K562 (cell line): ENCODE results near the gene STAU1.
"Not testable (repeated sequence)": the region's sequence is repeated elsewhere in the genome, so short reads cannot be mapped to it uniquely, and the experiment has no call there.

Source experiments
- CHD1 ChIP-seq: fragments of 200-600 bp; sonication (generic); IDR thresholded peaks from one replicate; pipeline ENCODE4 v1.6.1; 2012; ENCODE audit warnings: mild to moderate bottlenecking, moderate library complexity, low read length, inconsistent platforms
- CTCF ChIP-seq, 3 experiments: IDR thresholded peaks in 2 of 3; conservative IDR thresholded peaks in 1 of 3; 2 replicates each; pipeline ENCODE4 v1.5.1; 2011 to 2012; ENCODE audit warnings: low read length in 3 of 3, mild to moderate bottlenecking in 3 of 3, control low read depth in 2 of 3, improper control_type of control experiment in 1 of 3, inconsistent platforms in 1 of 3, low read depth in 1 of 3, mixed read lengths in 1 of 3, moderate library complexity in 1 of 3; ENCODE audit not compliant: insufficient read depth in 2 of 3
- EP300 ChIP-seq: IDR thresholded peaks from 2 replicates; pipeline ENCODE4 v1.6.1; 2012; ENCODE audit warnings: low read length, improper control_type of control experiment
- ESRRA ChIP-seq: fragments of 450-650 bp; IDR thresholded peaks from 2 replicates; pipeline ENCODE4 v1.6.1; 2014; ENCODE audit warnings: low read depth, mild to moderate bottlenecking, moderate library complexity, borderline replicate concordance
- MCM2 ChIP-seq: fragments of 450-650 bp; IDR thresholded peaks from 2 replicates; pipeline ENCODE4 v1.6.1; 2017; ENCODE audit warnings: low read depth, mild to moderate bottlenecking
- NFIC ChIP-seq: fragments of 450-650 bp; IDR thresholded peaks from 2 replicates; pipeline ENCODE4 v1.6.1; 2017; ENCODE audit warnings: mild to moderate bottlenecking, inconsistent platforms
- NFXL1 ChIP-seq: fragments of 450-650 bp; formaldehyde crosslinking; IDR thresholded peaks from 2 replicates; pipeline ENCODE4 v1.4.0; 2021; ENCODE audit warnings: mild to moderate bottlenecking
- RAD21 ChIP-seq, 2 experiments: fragments of 250-450 bp in 1 of 2; fragments of 450-650 bp in 1 of 2; sonication (Bioruptor Pico) in 1 of 2; formaldehyde crosslinking in 1 of 2; IDR thresholded peaks in 1 of 2; conservative IDR thresholded peaks in 1 of 2; 2 replicates each; pipeline versions ENCODE4 v1.4.0 to v1.8.0; 2020 to 2022; ENCODE audit warnings: mild to moderate bottlenecking in 2 of 2, moderate library complexity in 1 of 2
- SMC3 ChIP-seq: conservative IDR thresholded peaks from 2 replicates; pipeline ENCODE4 v1.6.1; 2011; ENCODE audit warnings: low read depth, low read length, improper control_type of control experiment; ENCODE audit not compliant: insufficient read depth
- SP1 ChIP-seq: sonication (generic); formaldehyde crosslinking; IDR thresholded peaks from 2 replicates; pipeline ENCODE4 v1.8.1; 2022; ENCODE audit warnings: mild to moderate bottlenecking, missing genetic modification reagents
- TCF7 ChIP-seq: sonication (generic); IDR thresholded peaks from 2 replicates; pipeline ENCODE4 v1.6.1; 2016; ENCODE audit warnings: antibody characterized with exemption, borderline replicate concordance
- ZBTB11 ChIP-seq, 3 experiments: fragments of 200-800 bp in 1 of 3; fragments of 250-450 bp in 1 of 3; fragments of 450-650 bp in 1 of 3; sonication (Bioruptor Pico) in 1 of 3; sonication (Bioruptor generic) in 1 of 3; formaldehyde crosslinking in 1 of 3; IDR thresholded peaks; 2 replicates each; pipeline versions ENCODE4 v1.6.1 to v1.8.0; 2016 to 2022; ENCODE audit warnings: mild to moderate bottlenecking in 2 of 3, missing genetic modification characterization in 2 of 3, missing compliant biosample characterization in 1 of 3, moderate library complexity in 1 of 3
- ZNF12 ChIP-seq: sonication (generic); formaldehyde crosslinking; IDR thresholded peaks from 2 replicates; pipeline ENCODE4 v1.4.0; 2020; ENCODE audit warnings: mild to moderate bottlenecking, missing genetic modification reagents
- ZNF830 ChIP-seq: fragments of 250-450 bp; sonication (Bioruptor Pico); IDR thresholded peaks from 2 replicates; pipeline ENCODE4 v1.5.0; 2021; ENCODE audit warnings: mild to moderate bottlenecking

- not testable (repeated sequence) for TF ChIP-seq SMC3; SP1 (CRISPR knock-in tag); EP300; ESRRA; NFXL1 (CRISPR knock-in tag); RAD21 (CRISPR knock-in tag; conservative IDR thresholded peaks at IDR 0.05 in 1 of 2, IDR thresholded peaks at IDR 0.05 in 1 of 2); TCF7; ZNF830 (CRISPR knock-in tag); ZBTB11 (CRISPR knock-in tag; IDR thresholded peaks at IDR 0.05); CTCF (IDR thresholded peaks at IDR 0.05 in 2 of 3, conservative IDR thresholded peaks at IDR 0.05 in 1 of 3; ENCODE audit: insufficient read depth in 2 of 3, low read depth in 1 of 3, low read length in 3 of 3); ZNF12 (CRISPR knock-in tag); CHD1; MCM2; NFIC
Observed at GRCh38 chr20:49082295-49082694, 105.8 kb downstream of the STAU1 start.
